ENCODE results near the gene DGKB.

DGKB gene

DNA sequence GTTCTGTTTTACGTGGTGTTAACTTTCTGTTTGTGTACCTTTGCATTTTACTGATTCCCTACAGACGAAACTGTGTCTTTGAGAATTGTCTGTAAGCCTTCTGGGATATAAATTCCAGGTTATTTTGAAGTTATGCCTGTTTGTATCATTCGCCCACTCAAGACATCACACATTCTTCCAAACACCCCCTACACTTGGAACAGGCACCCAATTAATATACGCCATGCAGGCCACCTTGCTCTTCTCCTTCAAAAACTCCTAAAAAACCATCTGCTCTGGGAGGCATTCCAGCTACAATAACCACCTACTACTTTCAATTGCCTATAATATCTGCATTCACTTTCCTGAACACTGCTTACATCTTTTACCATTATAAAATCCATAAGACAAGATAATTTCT lies 453.3 kb downstream of the DGKB start:
- no peak for DNase-seq (ENCODE audit: low read depth in 1 of 2, low spot score in 1 of 2)
- Histone ChIP-seq H3K27ac (replicated peaks) (no peak overlapping the region), H3K4me3 (replicated peaks; ENCODE audit: insufficient read depth, low read length) (no peak overlapping the region), H3K27me3 (ENCODE audit: insufficient read depth, poor library complexity, severe bottlenecking) (no peaks in the 10 kb centered on the region)
- TF ChIP-seq, protein P1, sequence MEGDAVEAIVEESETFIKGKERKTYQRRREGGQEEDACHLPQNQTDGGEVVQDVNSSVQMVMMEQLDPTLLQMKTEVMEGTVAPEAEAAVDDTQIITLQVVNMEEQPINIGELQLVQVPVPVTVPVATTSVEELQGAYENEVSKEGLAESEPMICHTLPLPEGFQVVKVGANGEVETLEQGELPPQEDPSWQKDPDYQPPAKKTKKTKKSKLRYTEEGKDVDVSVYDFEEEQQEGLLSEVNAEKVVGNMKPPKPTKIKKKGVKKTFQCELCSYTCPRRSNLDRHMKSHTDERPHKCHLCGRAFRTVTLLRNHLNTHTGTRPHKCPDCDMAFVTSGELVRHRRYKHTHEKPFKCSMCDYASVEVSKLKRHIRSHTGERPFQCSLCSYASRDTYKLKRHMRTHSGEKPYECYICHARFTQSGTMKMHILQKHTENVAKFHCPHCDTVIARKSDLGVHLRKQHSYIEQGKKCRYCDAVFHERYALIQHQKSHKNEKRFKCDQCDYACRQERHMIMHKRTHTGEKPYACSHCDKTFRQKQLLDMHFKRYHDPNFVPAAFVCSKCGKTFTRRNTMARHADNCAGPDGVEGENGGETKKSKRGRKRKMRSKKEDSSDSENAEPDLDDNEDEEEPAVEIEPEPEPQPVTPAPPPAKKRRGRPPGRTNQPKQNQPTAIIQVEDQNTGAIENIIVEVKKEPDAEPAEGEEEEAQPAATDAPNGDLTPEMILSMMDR (IDR thresholded peaks at IDR 0.05; ENCODE audit: insufficient read depth, low read length), result no peak
- TF ChIP-seq SPI1 (IDR thresholded peaks at IDR 0.05; ENCODE audit: borderline replicate concordance, low read depth) (no peak), GABPA (IDR thresholded peaks at IDR 0.05; ENCODE audit: low read depth) (no peak), POLR2AphosphoS5 (IDR thresholded peaks at IDR 0.05; ENCODE audit: low read depth) (no peak)
- TF ChIP-seq, protein P2, sequence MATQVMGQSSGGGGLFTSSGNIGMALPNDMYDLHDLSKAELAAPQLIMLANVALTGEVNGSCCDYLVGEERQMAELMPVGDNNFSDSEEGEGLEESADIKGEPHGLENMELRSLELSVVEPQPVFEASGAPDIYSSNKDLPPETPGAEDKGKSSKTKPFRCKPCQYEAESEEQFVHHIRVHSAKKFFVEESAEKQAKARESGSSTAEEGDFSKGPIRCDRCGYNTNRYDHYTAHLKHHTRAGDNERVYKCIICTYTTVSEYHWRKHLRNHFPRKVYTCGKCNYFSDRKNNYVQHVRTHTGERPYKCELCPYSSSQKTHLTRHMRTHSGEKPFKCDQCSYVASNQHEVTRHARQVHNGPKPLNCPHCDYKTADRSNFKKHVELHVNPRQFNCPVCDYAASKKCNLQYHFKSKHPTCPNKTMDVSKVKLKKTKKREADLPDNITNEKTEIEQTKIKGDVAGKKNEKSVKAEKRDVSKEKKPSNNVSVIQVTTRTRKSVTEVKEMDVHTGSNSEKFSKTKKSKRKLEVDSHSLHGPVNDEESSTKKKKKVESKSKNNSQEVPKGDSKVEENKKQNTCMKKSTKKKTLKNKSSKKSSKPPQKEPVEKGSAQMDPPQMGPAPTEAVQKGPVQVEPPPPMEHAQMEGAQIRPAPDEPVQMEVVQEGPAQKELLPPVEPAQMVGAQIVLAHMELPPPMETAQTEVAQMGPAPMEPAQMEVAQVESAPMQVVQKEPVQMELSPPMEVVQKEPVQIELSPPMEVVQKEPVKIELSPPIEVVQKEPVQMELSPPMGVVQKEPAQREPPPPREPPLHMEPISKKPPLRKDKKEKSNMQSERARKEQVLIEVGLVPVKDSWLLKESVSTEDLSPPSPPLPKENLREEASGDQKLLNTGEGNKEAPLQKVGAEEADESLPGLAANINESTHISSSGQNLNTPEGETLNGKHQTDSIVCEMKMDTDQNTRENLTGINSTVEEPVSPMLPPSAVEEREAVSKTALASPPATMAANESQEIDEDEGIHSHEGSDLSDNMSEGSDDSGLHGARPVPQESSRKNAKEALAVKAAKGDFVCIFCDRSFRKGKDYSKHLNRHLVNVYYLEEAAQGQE (IDR thresholded peaks at IDR 0.05; ENCODE audit: insufficient replicate concordance, low read depth), result no peak

DNA sequence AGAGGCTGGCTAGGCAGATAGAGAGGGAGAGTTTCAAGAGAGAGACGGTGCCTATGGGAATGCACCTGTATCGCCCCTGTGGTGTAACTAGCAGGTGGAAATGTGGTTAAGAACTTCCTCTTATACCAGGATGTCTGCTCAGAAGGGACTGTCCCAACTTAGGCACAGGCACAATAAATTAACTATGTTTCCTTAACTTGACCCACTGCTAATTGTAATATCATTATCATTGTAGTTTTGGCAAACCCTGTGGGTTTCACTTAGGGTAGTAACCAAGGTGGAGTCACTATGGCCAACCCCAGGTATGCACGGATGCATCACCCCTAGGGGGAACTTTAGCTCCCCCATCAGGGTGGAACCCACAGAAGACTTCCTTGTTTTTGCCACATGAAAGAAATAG lies 455.7 kb downstream of the DGKB start:
- Histone ChIP-seq H3K27me3 (ENCODE audit: insufficient read depth, poor library complexity, severe bottlenecking) (no peaks in the 10 kb centered on the region), H3K4me3 (replicated peaks; ENCODE audit: insufficient read depth, low read length) (no peak overlapping the region), H3K27ac (replicated peaks) (no peak overlapping the region)
- TF ChIP-seq, protein P1 (IDR thresholded peaks at IDR 0.05; ENCODE audit: insufficient read depth, low read length), result no peak
- TF ChIP-seq SPI1 (IDR thresholded peaks at IDR 0.05; ENCODE audit: borderline replicate concordance, low read depth), result peak; percentile 16; the same call in 1 of the 2 replicates
- no peak for DNase-seq (ENCODE audit: low read depth in 1 of 2, low spot score in 1 of 2)

DNA sequence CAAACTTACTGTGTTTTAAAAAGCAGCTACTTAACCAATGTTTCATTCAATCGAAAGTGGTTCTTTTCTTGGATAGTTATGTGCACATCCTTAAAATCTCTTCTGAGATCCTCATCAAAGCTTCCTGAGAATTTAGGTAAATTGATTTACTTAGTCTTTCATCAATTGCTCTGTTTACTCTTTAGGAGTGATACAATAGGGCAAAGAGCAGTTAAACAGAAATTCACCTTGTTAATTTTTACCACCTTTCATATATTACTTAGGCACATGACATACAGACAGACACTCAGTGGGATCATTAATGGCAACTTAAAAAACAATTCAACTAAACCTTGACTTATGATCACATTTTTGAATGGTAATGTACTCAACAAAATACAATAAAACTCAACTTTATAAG lies 456.3 kb downstream of the DGKB start:
- no peak for DNase-seq (ENCODE audit: low read depth in 1 of 2, low spot score in 1 of 2)
- no peak overlapping the region for H3K27ac ChIP-seq (replicated peaks)
- no peaks in the 10 kb centered on the region for H3K27me3 ChIP-seq (ENCODE audit: insufficient read depth, poor library complexity, severe bottlenecking)
- TF ChIP-seq, protein P2 (IDR thresholded peaks at IDR 0.05; ENCODE audit: insufficient replicate concordance, low read depth), result no peak
- TF ChIP-seq POLR2AphosphoS5 (IDR thresholded peaks at IDR 0.05; ENCODE audit: low read depth) (no peak), GABPA (IDR thresholded peaks at IDR 0.05; ENCODE audit: low read depth) (no peak), SPI1 (IDR thresholded peaks at IDR 0.05; ENCODE audit: borderline replicate concordance, low read depth) (no peak)
- TF ChIP-seq, protein P1 (IDR thresholded peaks at IDR 0.05; ENCODE audit: insufficient read depth, low read length), result no peak
- no peak overlapping the region for H3K4me3 ChIP-seq (replicated peaks; ENCODE audit: insufficient read depth, low read length)

DNA sequence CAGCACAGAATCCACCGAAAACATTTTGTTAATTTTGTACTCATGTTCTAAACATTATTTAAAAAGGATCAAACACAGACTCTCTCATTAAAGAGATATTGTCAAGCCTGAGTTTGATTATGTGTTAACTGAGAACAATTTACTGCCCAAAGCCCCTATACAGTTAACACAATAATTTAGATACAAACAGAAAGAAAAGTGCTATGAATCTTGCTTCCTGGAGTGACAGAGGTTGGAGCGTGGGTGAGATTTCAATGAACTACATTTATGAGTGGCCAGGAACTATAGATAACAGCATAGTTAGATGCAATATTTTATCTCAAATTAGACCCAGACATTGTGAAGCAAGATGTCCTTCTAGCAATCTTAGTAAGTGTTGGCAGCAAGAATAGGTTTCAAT lies 464.2 kb downstream of the DGKB start:
- no peak for DNase-seq (ENCODE audit: low read depth in 1 of 2, low spot score in 1 of 2)
- Histone ChIP-seq H3K27ac (replicated peaks) (no peak overlapping the region), H3K4me3 (replicated peaks; ENCODE audit: insufficient read depth, low read length) (no peak overlapping the region), H3K27me3 (ENCODE audit: insufficient read depth, poor library complexity, severe bottlenecking) (no peaks in the 10 kb centered on the region)
- TF ChIP-seq GABPA (IDR thresholded peaks at IDR 0.05; ENCODE audit: low read depth) (no peak), SPI1 (IDR thresholded peaks at IDR 0.05; ENCODE audit: borderline replicate concordance, low read depth) (no peak), POLR2AphosphoS5 (IDR thresholded peaks at IDR 0.05; ENCODE audit: low read depth) (no peak)
- TF ChIP-seq, protein P1 (IDR thresholded peaks at IDR 0.05; ENCODE audit: insufficient read depth, low read length), result no peak
- TF ChIP-seq, protein P2 (IDR thresholded peaks at IDR 0.05; ENCODE audit: insufficient replicate concordance, low read depth), result no peak
